Measurements from ENCODE around the gene LARGE1.

The LARGE1 gene

DNA sequence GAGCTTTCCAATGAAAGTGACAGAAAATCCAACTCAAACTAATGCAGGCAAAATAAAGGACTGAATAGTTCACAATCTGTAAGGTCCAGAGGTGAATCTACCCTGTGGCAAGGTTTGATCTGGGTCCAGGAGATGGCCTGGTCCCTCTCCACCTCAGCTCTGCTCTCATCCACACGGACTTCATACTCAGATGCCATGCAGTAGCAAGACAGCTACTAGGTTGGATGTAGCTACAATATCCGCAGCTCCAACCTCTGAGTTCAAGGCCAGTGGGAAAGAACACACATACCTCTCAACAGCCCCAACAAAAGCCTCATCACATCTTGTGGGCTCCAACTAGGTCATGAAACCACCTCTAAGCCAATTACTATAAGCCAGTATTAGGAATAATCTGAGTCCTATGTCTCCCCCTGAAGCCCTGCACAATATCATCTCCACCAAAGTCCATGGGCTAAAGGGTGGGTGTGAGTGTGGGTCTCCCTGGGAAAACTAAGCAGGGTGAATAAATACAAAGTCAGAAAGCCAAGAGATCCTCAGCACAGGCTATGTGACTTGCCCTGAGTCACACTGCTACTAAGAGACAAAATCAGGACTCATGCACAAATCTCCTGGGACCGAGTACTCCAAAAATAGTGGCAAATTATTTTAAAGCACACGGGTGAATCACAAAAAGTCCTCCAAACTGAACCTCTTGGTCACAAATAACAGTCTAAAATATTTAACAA, 78.8 kb downstream of the LARGE1 start:
- TF ChIP-seq, protein P1, sequence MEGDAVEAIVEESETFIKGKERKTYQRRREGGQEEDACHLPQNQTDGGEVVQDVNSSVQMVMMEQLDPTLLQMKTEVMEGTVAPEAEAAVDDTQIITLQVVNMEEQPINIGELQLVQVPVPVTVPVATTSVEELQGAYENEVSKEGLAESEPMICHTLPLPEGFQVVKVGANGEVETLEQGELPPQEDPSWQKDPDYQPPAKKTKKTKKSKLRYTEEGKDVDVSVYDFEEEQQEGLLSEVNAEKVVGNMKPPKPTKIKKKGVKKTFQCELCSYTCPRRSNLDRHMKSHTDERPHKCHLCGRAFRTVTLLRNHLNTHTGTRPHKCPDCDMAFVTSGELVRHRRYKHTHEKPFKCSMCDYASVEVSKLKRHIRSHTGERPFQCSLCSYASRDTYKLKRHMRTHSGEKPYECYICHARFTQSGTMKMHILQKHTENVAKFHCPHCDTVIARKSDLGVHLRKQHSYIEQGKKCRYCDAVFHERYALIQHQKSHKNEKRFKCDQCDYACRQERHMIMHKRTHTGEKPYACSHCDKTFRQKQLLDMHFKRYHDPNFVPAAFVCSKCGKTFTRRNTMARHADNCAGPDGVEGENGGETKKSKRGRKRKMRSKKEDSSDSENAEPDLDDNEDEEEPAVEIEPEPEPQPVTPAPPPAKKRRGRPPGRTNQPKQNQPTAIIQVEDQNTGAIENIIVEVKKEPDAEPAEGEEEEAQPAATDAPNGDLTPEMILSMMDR (IDR thresholded peaks at IDR 0.05; ENCODE audit: low read depth, low read length) = no peak

DNA sequence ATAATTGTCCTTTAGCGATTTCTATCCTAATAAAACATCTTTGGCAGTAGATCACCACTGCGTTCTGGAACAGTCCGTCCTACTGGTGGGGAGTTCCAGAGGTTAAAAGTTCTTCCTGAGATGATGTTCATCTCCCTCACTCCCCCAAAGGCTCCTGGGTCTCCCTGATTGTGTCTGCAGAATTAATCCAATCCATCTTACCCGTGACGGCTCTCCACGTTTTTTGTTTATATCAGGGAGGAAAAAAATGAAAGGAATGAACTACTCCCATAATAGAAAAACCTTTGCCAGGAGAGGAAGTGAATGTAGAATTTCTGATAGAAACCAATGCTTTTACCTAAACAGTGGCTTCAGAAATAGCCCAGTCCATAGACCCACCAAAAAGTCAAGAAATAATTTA, 81.6 kb downstream of the LARGE1 start:
- TF ChIP-seq, protein P1 (IDR thresholded peaks at IDR 0.05; ENCODE audit: low read depth, low read length) = no peak
- no peak for DNase-seq (ENCODE audit: extremely low read depth, low read depth)

More for the DNA sequence above, 78.8 kb downstream of the LARGE1 start:
- no peak for DNase-seq (ENCODE audit: extremely low read depth, low read depth)

DNA sequence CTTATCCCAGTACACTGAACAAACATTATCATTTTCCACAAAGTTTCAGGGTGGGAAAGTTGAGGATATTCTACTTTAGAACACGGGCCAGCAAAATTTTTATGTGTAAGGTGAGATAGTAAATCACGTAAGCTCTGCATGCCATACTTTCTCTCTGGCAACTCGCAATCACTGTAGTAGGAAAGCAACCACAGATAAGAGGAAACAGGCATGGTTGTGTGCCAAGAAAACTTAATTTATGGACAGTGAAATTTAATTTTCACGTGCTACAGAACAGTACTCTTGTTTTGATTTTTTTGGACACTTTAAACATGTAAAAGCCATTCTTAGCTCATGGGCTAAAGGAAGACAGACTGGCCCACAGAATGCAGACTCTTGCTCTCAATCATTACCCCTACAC, 82.5 kb downstream of the LARGE1 start:
- TF ChIP-seq, protein P1 (IDR thresholded peaks at IDR 0.05; ENCODE audit: low read depth, low read length) = no peak
- DNase-seq (ENCODE audit: extremely low read depth, low read depth) = no peak

DNA sequence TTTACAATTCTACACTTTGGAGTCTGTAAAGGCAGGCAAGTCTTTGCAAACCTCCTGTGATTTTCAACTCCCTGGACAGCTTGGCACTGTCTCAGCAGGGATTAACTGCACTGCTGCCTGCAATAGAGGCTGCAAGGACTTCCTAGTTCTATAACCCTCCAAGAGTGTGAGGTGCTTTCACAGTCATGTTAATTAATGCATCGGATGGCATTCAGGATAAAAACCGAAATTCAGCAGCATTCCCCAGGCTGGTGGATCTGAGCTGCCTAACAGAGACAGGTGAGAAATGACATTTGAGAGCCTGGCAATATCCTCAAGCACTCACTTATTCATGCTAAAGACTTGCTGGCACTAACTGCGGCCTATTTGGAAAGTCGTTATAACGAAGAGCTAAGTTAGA, 85.0 kb downstream of the LARGE1 start:
- TF ChIP-seq, protein P1 (IDR thresholded peaks at IDR 0.05; ENCODE audit: low read depth, low read length) = no peak
- no peak for DNase-seq (ENCODE audit: extremely low read depth, low read depth)

DNA sequence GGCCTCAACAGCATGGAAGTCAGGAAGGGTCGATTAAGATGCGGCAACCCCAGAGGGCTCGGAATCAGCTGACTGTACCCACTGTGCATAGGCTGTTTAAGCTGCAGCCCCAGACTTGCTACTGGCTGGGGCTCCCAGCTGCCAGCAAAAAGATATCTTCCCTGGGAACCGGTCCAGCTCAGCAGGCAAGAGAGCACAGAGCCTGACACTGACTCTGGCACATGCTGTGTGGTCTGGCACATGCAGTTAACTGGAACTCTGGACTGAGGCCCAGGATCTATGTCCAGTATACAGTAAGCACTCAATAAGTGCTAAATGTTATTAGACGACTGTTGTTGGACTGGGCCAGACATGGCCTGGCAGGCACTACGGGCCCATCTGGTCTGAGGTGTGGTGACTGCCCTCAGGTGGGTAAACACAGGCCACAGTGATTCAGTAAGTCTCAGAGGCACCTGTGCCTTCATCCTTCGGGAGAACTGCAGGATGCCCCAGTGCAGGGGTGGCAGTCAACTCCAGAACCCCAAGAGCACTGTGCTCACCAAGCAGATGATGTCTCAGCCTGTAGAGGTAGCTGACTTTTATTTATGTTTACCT, 87.6 kb downstream of the LARGE1 start:
- DNase-seq (ENCODE audit: extremely low read depth, low read depth) = no peak
- TF ChIP-seq, protein P1 (IDR thresholded peaks at IDR 0.05; ENCODE audit: low read depth, low read length) = no peak

DNA sequence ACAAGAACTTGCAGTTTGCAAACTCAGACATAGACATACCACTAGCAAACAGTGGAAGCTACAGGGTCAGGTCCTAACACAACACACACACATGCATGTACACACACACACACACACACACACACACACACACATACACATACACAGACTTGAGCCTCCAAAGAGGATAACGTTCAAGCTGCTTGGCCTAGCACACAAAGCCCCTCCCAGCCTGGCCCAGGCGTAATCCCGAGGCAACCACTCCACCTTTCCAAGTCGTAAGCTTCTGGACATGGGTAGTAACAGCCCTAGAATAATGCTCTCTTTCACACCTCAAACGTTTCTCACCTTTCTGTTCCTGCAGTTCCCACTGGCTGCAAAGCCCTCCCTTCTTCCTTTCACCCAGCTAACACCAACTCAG, 88.6 kb downstream of the LARGE1 start:
- DNase-seq (ENCODE audit: extremely low read depth, low read depth) = no peak
- TF ChIP-seq, protein P1 (IDR thresholded peaks at IDR 0.05; ENCODE audit: low read depth, low read length) = no peak

DNA sequence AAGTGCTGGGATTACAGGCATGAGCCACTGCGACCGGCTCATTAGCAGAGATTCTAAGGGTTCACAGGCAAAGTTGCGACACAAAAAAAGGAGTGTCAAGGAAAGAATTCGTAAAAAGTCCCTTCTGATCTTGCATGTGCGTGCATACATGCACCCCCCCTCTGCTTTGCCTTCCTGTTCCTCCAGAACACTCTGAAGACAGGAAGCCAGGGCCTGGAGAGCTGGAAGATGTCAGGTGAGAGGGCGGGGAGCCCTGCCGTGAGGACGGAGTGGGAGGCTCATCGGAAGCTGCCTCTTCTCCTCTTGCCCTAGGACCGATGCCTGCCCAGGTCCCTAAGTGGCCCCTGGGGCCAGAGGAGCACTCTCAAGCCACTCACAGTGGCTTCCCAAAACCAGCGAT, 89.1 kb downstream of the LARGE1 start:
- TF ChIP-seq, protein P1 (IDR thresholded peaks at IDR 0.05; ENCODE audit: low read depth, low read length) = no peak
- no peak for DNase-seq (ENCODE audit: extremely low read depth, low read depth)

Measured in AG09319 (cell line).